Measurements from ENCODE around the gene BLVRA. TPM values are rescaled to one million over a fixed set of nuclear protein-coding genes. Genes with fewer than 3 reads are reported as not detected.

Gene BLVRA
- total RNA-seq, 2 experiments from 2014 or later = 15.7 TPM

GRCh38 chr7:43725251-43725650 lies 33.2 kb upstream of the BLVRA start:
- no peak for TF ChIP-seq CTCF (IDR thresholded peaks at IDR 0.05)
- no peaks in the 10 kb centered on the region for H3K9me3 ChIP-seq (ENCODE audit: control insufficient read depth in 1 of 2, insufficient read depth in 1 of 2, low read length in 2 of 2)
- no peaks in the 10 kb centered on the region for H3K27me3 Mint-ChIP-seq
- intact Hi-C loops (cut with DNase I, micrococcal nuclease) = loop anchor here (2.0 to 10.0 kb wide), 3 partner anchors 37 to 782 kb away; partner anchors contain the start of gene UBE2D4 (in 1 of the 2)
- H3K4me3 ChIP-seq (ENCODE audit: low read length) = no peak overlapping the region
- peaks cover 10% of the 10 kb centered on the region for H3K36me3 Mint-ChIP-seq (ENCODE audit: low read depth)
- no peak for ATAC-seq (ENCODE audit: poor library complexity)
- DNase-seq = no peak
- H3K27me3 ChIP-seq (ENCODE audit: control insufficient read depth in 1 of 2, insufficient read depth in 2 of 2, low read length in 2 of 2) = no peaks in the 10 kb centered on the region
- peaks cover 24% of the 10 kb centered on the region for H3K4me1 ChIP-seq (ENCODE audit: insufficient read depth, low read length)
- no peak overlapping the region for H3K27ac ChIP-seq (ENCODE audit: low read depth in 1 of 2, low read length in 2 of 2)
- H3K9me3 Mint-ChIP-seq = no peaks in the 10 kb centered on the region
- POLR2A ChIA-PET = no interaction called here
- no peak overlapping the region for H3K4me3 Mint-ChIP-seq
- CTCF ChIA-PET = interaction anchor here (1.9 kb wide), 1 partner anchor 143 kb away, joined by 7 read pairs; the partner anchor contains the start of gene STK17A
- no peak overlapping the region for H3K27ac Mint-ChIP-seq
- H3K4me1 Mint-ChIP-seq (ENCODE audit: low read depth) = peaks cover 77% of the 10 kb centered on the region
- H3K36me3 ChIP-seq (ENCODE audit: insufficient read depth, low read length) = peaks cover 8% of the 10 kb centered on the region

- no peaks in the 10 kb centered on the region for H3K27me3 ChIP-seq (ENCODE audit: control insufficient read depth in 1 of 2, insufficient read depth in 2 of 2, low read length in 2 of 2)
- no peaks in the 10 kb centered on the region for H3K9me3 ChIP-seq (ENCODE audit: control insufficient read depth in 1 of 2, insufficient read depth in 1 of 2, low read length in 2 of 2)
- ChIA-PET CTCF (interaction anchor here (1.9 kb wide), 1 partner anchor 144 kb away, joined by 7 read pairs; the partner anchor contains the start of gene STK17A), POLR2A (no interaction called here)
- Mint-ChIP-seq H3K4me3 (peak overlapping the region; percentile 96), H3K27me3 (no peaks in the 10 kb centered on the region), H3K36me3 (ENCODE audit: low read depth) (peaks cover 10% of the 10 kb centered on the region), H3K4me1 (ENCODE audit: low read depth) (peaks cover 66% of the 10 kb centered on the region), H3K27ac (no peak overlapping the region), H3K9me3 (no peaks in the 10 kb centered on the region)
- H3K27ac ChIP-seq (ENCODE audit: low read depth in 1 of 2, low read length in 2 of 2) = no peak overlapping the region
- no peak for TF ChIP-seq CTCF (IDR thresholded peaks at IDR 0.05)
- DNase-seq (no peak), ATAC-seq (ENCODE audit: poor library complexity) (no peak)
- H3K4me3 ChIP-seq (ENCODE audit: low read length) = no peak overlapping the region
- peaks cover 24% of the 10 kb centered on the region for H3K4me1 ChIP-seq (ENCODE audit: insufficient read depth, low read length)
- peaks cover 2% of the 10 kb centered on the region for H3K36me3 ChIP-seq (ENCODE audit: insufficient read depth, low read length)
- intact Hi-C loops (cut with DNase I, micrococcal nuclease) = loop anchor here (5.0 to 10.0 kb wide), 2 partner anchors 36 to 198 kb away; partner anchors contain the start of gene UBE2D4 (in 1 of the 2)
Observed at GRCh38 chr7:43726466-43726865, 32.0 kb upstream of the BLVRA start.

- Histone ChIP-seq H3K27ac (ENCODE audit: low read depth in 1 of 2, low read length in 2 of 2) (no peak overlapping the region), H3K4me3 (ENCODE audit: low read length) (no peak overlapping the region), H3K36me3 (ENCODE audit: insufficient read depth, low read length) (peaks cover 2% of the 10 kb centered on the region), H3K27me3 (ENCODE audit: control insufficient read depth in 1 of 2, insufficient read depth in 2 of 2, low read length in 2 of 2) (no peaks in the 10 kb centered on the region), H3K9me3 (ENCODE audit: control insufficient read depth in 1 of 2, insufficient read depth in 1 of 2, low read length in 2 of 2) (no peaks in the 10 kb centered on the region), H3K4me1 (ENCODE audit: insufficient read depth, low read length) (peaks cover 24% of the 10 kb centered on the region)
- H3K36me3 Mint-ChIP-seq (ENCODE audit: low read depth) = peaks cover 10% of the 10 kb centered on the region
- H3K4me1 Mint-ChIP-seq (ENCODE audit: low read depth) = peaks cover 65% of the 10 kb centered on the region
- no peak for DNase-seq
- CTCF ChIA-PET = no interaction called here
- POLR2A ChIA-PET = no interaction called here
- H3K4me3 Mint-ChIP-seq = peak overlapping the region; percentile 96
- intact Hi-C loops (cut with DNase I, micrococcal nuclease) = loop anchor here (5.0 to 10.0 kb wide), 2 partner anchors 35 to 198 kb away; partner anchors contain the start of gene UBE2D4 (in 1 of the 2)
- no peaks in the 10 kb centered on the region for H3K9me3 Mint-ChIP-seq
- TF ChIP-seq CTCF (IDR thresholded peaks at IDR 0.05) = no peak
- peak overlapping the region; percentile 60 for H3K27ac Mint-ChIP-seq
- ATAC-seq (ENCODE audit: poor library complexity) = no peak
- no peaks in the 10 kb centered on the region for H3K27me3 Mint-ChIP-seq
Observed at GRCh38 chr7:43727003-43727402, 31.5 kb upstream of the BLVRA start.
